ENCODE measurements around the gene NLRP3. TPM values are rescaled to one million over a fixed set of nuclear protein-coding genes. Genes with fewer than 3 reads are reported as not detected.
"Not testable (repeated sequence)": the region's sequence is repeated elsewhere in the genome, so short reads cannot be mapped to it uniquely, and the experiment has no call there.

The NLRP3 gene
- total RNA-seq, 1 experiment from 2014 or later, result 0.71 TPM

DNA sequence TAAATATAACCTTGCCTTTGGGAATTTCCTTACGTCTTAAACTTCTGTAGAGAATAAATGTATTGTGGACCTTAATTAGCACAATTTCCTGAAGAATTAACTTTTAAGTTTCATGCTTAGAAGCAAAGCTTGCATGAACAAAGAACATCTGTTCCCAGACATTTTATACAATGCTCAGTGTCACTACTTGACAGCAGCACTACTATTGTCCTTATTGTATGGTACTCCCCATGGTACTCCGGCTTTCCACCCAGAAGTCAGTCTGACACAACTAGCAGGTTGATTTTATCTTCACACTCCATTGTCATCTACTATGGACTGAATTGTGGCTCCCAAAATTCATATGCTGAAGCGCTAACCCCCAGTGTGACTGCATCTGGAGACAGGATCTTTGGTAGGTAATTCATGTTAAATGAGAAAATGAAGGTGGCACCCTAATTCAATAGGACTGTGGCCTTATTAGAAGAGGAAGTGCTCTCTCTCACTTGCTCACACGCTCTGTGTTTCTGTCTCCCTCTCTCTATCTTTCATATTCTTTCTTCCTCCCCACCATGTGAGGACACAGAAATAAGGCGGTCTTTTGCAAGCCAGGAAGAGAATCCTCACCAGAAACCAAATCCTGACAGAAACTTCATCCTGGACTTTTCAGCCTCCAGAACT is 52.6 kb downstream of the NLRP3 start:
- no peak for DNase-seq (ENCODE audit: low spot score)

DNA sequence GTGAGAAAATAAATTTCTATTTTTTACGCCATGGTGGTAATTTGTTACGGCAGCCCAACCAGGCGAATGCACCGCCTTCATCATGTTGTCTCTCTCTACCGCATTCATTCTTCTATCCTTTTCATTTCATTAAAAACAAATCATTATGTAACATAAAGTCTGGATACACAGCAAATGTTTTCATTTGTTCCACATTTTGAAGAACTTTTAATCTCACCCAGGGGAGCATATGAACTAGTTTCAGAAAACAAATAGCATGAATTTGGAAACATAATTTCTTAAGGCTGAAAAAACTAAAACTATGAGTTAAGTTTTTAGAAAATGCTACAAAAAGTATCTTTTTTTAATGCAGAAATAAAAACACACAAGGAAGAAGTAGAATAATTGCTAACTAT is 53.2 kb downstream of the NLRP3 start:
- DNase-seq (ENCODE audit: low spot score), result no peak

DNA sequence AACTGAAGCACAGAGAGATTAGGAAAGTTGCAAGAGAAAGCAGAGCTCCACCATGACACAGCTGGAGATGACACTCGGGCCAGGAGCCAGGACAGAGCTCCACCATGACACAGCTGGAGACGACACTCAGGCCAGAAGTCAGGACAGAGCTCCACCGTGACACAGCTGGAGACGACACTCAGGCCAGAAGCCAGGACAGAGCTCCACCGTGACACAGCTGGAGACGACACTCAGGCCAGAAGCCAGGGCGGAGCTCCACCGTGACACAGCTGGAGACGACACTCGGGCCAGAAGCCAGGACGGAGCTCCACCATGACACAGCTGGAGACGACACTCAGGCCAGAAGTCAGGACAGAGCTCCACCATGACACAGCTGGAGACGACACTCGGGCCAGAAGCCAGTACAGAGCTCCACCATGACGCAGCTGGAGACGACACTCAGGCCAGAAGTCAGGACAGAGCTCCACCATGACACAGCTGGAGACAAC is 55.0 kb downstream of the NLRP3 start:
- DNase-seq (ENCODE audit: low spot score), result not testable (repeated sequence)

DNA sequence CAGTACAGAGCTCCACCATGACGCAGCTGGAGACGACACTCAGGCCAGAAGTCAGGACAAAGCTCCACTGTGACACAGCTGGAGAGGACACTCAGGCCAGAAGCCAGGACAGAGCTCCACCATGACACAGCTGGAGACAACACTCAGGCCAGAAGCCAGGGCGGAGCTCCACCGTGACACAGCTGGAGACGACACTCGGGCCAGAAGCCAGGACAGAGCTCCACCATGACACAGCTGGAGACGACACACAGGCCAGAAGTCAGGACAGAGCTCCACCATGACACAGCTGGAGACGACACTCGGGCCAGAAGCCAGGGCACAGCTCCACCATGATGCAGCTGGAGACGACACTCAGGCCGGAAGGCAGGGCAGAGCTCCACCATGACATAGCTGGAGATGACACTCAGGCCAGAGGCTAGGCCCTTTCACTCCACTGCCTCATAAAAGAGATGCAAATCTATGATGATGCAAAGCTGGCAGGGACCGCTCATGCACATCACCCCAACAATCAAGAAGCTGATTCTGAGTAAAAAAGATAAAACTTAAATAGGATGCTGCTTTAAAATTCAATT is 55.6 kb downstream of the NLRP3 start:
- no peak for DNase-seq (ENCODE audit: low spot score)

DNA sequence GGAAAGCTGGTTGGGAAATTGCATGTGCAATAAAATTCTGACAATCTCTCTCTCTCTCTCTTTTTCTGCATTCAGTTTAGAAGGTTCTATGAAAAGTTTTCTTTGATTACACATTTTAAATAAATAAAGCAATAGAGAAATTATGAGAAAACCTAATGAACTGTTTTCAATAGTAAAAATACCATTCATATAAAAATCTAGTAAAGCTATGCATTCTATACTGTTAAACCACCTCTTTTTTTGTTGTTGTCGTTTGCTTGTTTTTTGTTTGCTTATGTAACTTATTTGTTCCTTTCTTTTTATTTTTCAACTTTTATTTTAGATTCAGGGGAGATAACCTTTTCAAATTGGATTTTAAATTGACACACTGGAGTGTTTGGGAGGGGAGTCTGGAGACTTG is 56.1 kb downstream of the NLRP3 start:
- no peak for DNase-seq (ENCODE audit: low spot score)

DNA sequence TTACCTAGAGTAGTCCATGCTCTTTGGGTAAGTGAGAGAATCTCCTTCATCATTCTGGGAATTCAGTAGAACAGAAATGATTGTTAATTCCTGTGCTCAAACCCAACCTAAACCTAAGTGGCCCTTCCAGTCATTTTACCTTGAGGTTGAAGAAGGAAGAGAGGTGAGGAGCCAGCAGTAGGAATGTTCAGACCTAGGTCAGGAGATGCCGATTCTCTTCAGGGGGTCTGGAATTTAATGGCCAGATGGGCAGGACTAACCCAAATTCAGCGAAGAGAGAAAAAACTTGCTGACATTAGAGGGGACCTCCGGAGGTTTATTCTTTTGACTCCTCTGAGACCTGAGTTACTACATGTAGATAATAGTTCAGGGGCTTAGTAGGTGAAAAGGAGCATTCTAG is 58.4 kb downstream of the NLRP3 start:
- no peak for DNase-seq (ENCODE audit: low spot score)

DNA sequence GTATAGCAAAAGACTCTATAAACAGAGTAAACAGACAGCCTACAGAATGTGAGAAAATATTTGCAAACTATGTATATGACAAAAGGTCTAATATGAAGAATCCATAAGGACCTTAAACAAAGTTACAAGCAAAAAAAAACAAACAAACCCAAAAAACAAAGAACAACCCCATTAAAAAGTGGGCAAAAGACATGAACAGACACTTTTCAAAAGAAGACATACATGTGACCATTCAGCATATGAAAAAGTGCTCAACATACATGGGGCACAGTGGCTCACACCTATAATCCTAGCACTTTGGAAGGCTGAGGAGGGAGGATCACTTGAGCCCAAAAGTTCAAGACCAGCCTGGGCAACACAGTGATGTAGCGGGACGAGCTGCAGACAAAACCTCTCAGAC is 59.8 kb downstream of the NLRP3 start:
- DNase-seq (ENCODE audit: low spot score), result no peak

DNA sequence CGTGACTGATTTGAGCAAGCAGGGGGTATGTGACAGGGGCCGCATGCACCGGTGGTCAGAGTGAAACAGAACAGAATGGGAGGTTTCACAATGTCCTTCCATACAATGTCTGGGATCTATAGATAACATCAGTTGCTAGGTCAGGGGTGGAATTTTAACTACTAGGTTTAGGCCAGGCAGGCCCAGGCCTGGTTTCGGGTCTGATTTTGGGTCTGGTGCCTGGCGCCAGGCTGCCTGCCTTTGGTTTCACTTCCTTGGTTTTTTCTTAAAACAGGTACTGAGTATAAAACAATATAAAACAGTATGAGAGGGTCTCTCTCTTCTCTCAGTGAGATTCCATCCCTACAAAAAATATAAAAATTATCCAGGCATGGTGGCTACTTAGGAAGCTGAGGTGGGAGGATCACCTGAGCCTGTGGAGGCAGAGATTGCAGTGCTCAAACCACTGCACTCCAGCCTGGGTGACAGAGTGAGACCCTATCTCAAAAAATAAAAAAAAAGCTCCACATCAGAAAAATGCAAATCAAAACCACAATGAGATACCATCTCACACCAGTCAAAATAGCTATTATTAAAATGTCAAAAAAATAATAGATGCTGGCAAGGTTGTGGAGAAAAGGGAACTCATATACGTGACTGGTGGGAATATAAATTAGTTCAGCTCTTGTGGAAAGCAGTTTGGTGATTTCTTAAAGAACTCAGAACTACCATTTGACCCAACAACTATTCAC is 60.5 kb downstream of the NLRP3 start:
- not testable (repeated sequence) for DNase-seq (ENCODE audit: low spot score)

DNA sequence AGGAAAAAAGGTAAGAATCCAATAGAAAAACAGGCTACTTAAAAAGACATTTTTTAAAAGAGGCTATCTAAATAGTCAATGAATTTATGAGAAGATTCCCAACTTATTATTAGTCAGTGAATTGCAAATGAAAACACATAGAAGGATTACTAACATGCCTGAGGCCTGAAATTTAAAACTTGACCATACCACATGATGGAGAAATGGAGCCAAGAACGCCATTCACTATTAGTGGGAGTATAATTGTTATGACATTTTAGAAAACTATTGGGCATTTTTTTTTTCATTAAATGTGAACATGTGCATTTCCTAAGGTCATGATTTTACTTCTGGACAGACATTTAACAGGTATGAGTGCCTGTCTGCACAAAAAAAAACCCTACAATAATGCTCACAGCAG is 66.8 kb downstream of the NLRP3 start:
- no peak for DNase-seq (ENCODE audit: low spot score)

DNA sequence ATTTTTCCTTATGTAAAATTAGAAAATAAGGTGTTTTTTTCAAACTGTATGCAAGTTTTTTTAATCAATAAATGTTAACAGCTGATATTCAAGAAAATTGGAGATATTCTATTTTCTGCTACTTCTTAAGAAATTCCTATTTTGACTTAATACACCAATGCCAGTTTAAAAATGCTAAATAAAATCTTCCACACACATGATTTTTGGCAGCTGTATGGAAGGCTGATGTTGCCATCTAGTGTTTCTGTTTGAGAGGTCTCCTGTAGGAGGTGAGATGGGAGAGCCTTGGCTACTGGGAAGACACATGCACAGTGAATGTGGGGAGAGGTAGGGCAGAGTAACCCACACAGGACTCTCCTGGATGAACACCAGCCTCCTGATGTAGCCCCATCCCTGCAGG is 71.1 kb downstream of the NLRP3 start:
- peak; percentile 70 for DNase-seq (ENCODE audit: low spot score)

DNA sequence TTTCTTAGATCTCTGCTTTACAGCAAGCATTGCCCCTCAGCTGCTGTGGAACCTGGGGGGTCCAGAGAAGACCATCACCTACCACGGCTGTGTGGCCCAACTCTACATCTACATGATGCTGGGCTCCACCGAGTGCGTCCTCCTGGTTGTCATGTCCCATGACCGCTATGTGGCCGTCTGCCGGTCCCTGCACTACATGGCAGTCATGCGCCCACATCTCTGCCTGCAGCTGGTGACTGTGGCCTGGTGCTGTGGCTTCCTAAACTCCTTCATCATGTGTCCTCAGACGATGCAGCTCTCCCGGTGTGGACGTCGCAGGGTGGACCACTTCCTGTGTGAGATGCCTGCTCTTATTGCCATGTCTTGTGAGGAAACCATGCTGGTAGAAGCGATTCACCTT is 75.4 kb downstream of the NLRP3 start:
- DNase-seq (ENCODE audit: low spot score), result no peak

DNA sequence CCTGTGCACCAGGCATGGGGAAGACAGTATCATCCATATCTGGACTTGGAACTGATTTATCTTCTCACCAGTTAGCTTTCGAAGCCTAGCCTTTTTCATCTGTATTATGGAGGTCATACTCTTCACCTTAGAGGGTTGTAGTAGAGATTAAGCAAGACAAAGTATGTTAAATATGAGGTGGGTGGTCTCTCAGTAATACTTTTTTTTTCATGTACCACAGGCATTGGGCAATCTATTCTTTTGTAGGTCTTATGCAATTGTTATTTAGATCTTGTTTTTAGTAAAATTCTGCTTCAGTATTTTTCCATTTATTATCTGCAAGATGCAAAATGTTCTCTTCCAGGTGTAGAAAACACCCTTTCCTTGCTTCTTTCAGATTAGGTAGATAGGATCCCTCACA is 77.1 kb downstream of the NLRP3 start:
- DNase-seq (ENCODE audit: low spot score), result no peak

DNA sequence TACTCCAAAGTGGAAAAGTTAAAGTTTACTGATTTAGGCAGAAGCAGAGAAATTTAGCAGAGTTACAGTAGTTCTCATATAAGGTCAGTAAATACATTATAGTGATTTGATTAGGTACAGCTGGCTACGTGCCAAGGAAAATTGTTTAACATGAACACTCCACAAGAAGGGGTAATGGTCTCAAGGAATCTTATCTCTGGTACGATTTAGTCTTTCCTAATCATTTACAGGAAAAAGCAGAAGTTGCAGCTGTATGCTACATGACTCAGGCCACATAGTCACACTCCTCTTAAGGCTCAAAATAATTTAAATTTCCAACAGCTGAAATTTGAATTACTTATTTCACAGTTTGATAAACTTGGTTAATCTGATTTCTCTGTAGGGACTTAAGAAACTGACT is 78.8 kb downstream of the NLRP3 start:
- peak; percentile 7 for DNase-seq (ENCODE audit: low spot score)

DNA sequence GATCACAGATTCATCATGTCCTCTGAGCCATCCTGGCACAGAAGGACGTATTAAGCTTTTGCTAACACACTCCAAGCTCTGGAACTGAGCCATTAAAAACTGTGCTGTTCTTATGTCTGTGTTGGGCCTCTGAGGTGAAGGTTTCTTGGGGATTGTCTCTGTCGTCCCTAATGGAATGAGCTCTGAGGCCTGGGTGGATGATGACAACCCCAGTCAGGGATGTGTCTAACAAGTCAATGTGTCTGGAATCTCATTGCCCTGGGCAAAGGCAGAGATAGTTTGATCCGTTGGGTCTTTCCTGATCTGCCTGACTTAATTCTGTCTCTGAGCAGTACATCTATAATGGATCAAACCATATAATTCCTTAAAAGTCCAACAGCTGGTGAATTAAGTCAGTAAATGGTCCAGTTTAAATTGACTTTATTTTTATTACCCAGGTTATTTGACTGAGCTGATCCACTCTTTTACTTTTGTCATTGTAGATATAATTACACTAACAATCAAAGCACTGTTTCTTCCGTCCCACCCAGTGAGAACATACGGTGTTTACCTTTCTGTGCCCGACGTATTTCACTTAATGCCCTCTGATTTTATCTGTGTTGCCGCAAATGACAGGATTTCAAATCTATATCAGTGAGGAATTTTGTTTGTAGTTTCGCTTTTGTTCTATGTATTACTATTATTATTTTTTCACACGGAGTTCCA is 80.8 kb downstream of the NLRP3 start:
- DNase-seq (ENCODE audit: low spot score), result peak; percentile 77

Other genes with a start within 250 kb of the NLRP3 start
- 6.4 and 8.0 TPM in 2 replicates for gene ZNF124, start 244.2 kb upstream of the NLRP3 start, total RNA-seq (2014; rRNA removed; shearing (Covaris generic))
- not detected in 2 replicates for gene VN1R5, start 160.1 kb upstream of the NLRP3 start, total RNA-seq (2014; rRNA removed; shearing (Covaris generic))
- gene ZNF496, start 84.3 kb upstream of the NLRP3 start, total RNA-seq (2014; rRNA removed; shearing (Covaris generic)), result 34.3 and 37.7 TPM in 2 replicates
- not detected in 2 replicates for gene OR2B11, start 41.9 kb downstream of the NLRP3 start, total RNA-seq (2014; rRNA removed; shearing (Covaris generic))
- not detected in 2 replicates for gene OR2C3, start 120.3 kb downstream of the NLRP3 start, total RNA-seq (2014; rRNA removed; shearing (Covaris generic))
- not detected in 2 replicates for gene GCSAML, start 133.0 kb downstream of the NLRP3 start, total RNA-seq (2014; rRNA removed; shearing (Covaris generic))
- gene OR2G2, start 172.2 kb downstream of the NLRP3 start, total RNA-seq (2014; rRNA removed; shearing (Covaris generic)), result not detected in 2 replicates
- gene OR2G3, start 189.4 kb downstream of the NLRP3 start, total RNA-seq (2014; rRNA removed; shearing (Covaris generic)), result not detected in 2 replicates

Measured in HT-29 (cell line).